ENCODE data around the gene UVRAG. TPM values are rescaled to one million over a fixed set of nuclear protein-coding genes. Genes with fewer than 3 reads are reported as not detected.

Gene UVRAG
- total RNA-seq, 1 donor from 2014 or later = 34.0 TPM

GRCh38 chr11:76087749-76088148 lies 272.7 kb downstream of the UVRAG start:
- H3K4me1 Mint-ChIP-seq = peaks cover 18% of the 10 kb centered on the region
- H3K36me3 Mint-ChIP-seq = peaks cover 17% of the 10 kb centered on the region
- Histone ChIP-seq H3F3A (ENCODE audit: low read depth) (peaks cover 5% of the 10 kb centered on the region), H3K9me3 (ENCODE audit: low read depth) (peaks cover 11% of the 10 kb centered on the region), H3K27ac (no peak overlapping the region), H3K4me2 (no peak overlapping the region), H3K36me3 (peaks cover 13% of the 10 kb centered on the region), H3K79me2 (ENCODE audit: low read depth) (peaks cover 3% of the 10 kb centered on the region), H3K4me1 (no peaks in the 10 kb centered on the region), H3K27me3 (no peaks in the 10 kb centered on the region), H3K4me3 (no peak overlapping the region), H4K20me1 (ENCODE audit: low read depth) (no peaks in the 10 kb centered on the region), H3K9ac (no peak overlapping the region), H2AFZ (replicated peaks) (no peak overlapping the region)
- TF ChIP-seq EZH2phosphoT487 (IDR thresholded peaks at IDR 0.05) (no peak), CTCF (IDR thresholded peaks at IDR 0.05) (no peak), EZH2 (IDR thresholded peaks at IDR 0.05) (no peak)
- no peak for DNase-seq (ENCODE audit: low spot score)
- no peak overlapping the region for H3K27ac Mint-ChIP-seq
- peaks cover 2% of the 10 kb centered on the region for H3K27me3 Mint-ChIP-seq (ENCODE audit: insufficient read depth, low read depth)
- H3K9me3 Mint-ChIP-seq = peaks cover 22% of the 10 kb centered on the region
- H3K4me3 Mint-ChIP-seq = no peak overlapping the region

- Mint-ChIP-seq H3K27ac (no peak overlapping the region), H3K36me3 (peaks cover 20% of the 10 kb centered on the region), H3K9me3 (peaks cover 27% of the 10 kb centered on the region), H3K4me1 (peaks cover 18% of the 10 kb centered on the region), H3K27me3 (ENCODE audit: insufficient read depth, low read depth) (peaks cover 2% of the 10 kb centered on the region), H3K4me3 (no peak overlapping the region)
- H3F3A ChIP-seq (ENCODE audit: low read depth) = peaks cover 5% of the 10 kb centered on the region
- H3K9ac ChIP-seq = no peak overlapping the region
- H2AFZ ChIP-seq (replicated peaks) = no peak overlapping the region
- H3K27me3 ChIP-seq = no peaks in the 10 kb centered on the region
- H3K9me3 ChIP-seq (ENCODE audit: low read depth) = peaks cover 11% of the 10 kb centered on the region
- no peak overlapping the region for H3K4me2 ChIP-seq
- no peaks in the 10 kb centered on the region for H3K4me1 ChIP-seq
- no peak for DNase-seq (ENCODE audit: low spot score)
- peaks cover 13% of the 10 kb centered on the region for H3K36me3 ChIP-seq
- H3K79me2 ChIP-seq (ENCODE audit: low read depth) = peaks cover 3% of the 10 kb centered on the region
- no peak for TF ChIP-seq EZH2phosphoT487 (IDR thresholded peaks at IDR 0.05)
- no peak for TF ChIP-seq EZH2 (IDR thresholded peaks at IDR 0.05)
- no peak for TF ChIP-seq CTCF (IDR thresholded peaks at IDR 0.05)
- H3K4me3 ChIP-seq = no peak overlapping the region
- no peak overlapping the region for H3K27ac ChIP-seq
- no peaks in the 10 kb centered on the region for H4K20me1 ChIP-seq (ENCODE audit: low read depth)
Measured at GRCh38 chr11:76088511-76088910, 273.5 kb downstream of the UVRAG start.

- peaks cover 4% of the 10 kb centered on the region for H4K20me1 ChIP-seq (ENCODE audit: low read depth)
- H3K4me1 ChIP-seq = no peaks in the 10 kb centered on the region
- no peak overlapping the region for H3K4me2 ChIP-seq
- H3K4me3 Mint-ChIP-seq = no peak overlapping the region
- peaks cover 10% of the 10 kb centered on the region for H3K4me1 Mint-ChIP-seq
- TF ChIP-seq EZH2phosphoT487 (IDR thresholded peaks at IDR 0.05) = no peak
- TF ChIP-seq CTCF (IDR thresholded peaks at IDR 0.05) = no peak
- no peak for TF ChIP-seq EZH2 (IDR thresholded peaks at IDR 0.05)
- peaks cover 20% of the 10 kb centered on the region for H3K36me3 Mint-ChIP-seq
- peaks cover 2% of the 10 kb centered on the region for H3K27me3 Mint-ChIP-seq (ENCODE audit: insufficient read depth, low read depth)
- H2AFZ ChIP-seq (replicated peaks) = no peak overlapping the region
- no peak overlapping the region for H3K27ac Mint-ChIP-seq
- H3K27ac ChIP-seq = no peak overlapping the region
- H3K27me3 ChIP-seq = no peaks in the 10 kb centered on the region
- peaks cover 27% of the 10 kb centered on the region for H3K9me3 Mint-ChIP-seq
- peaks cover 11% of the 10 kb centered on the region for H3K9me3 ChIP-seq (ENCODE audit: low read depth)
- H3K9ac ChIP-seq = no peak overlapping the region
- DNase-seq (ENCODE audit: low spot score) = no peak
- peaks cover 6% of the 10 kb centered on the region for H3K79me2 ChIP-seq (ENCODE audit: low read depth)
- H3K36me3 ChIP-seq = peaks cover 13% of the 10 kb centered on the region
- peaks cover 5% of the 10 kb centered on the region for H3F3A ChIP-seq (ENCODE audit: low read depth)
- H3K4me3 ChIP-seq = no peak overlapping the region
Measured at GRCh38 chr11:76090174-76090573, 275.2 kb downstream of the UVRAG start.

Data from neural progenitor cell (in vitro differentiated cells).